Measurements from ENCODE around the gene ADCYAP1.

Gene ADCYAP1

GRCh38 chr18:911025-911424 lies 6.4 kb downstream of the ADCYAP1 start:
- no peak for DNase-seq

GRCh38 chr18:911486-911885 lies 6.8 kb downstream of the ADCYAP1 start:
- DNase-seq = no peak

- no peak for DNase-seq
Measured at GRCh38 chr18:916562-916961, 11.9 kb downstream of the ADCYAP1 start.

- DNase-seq = no peak
Measured at GRCh38 chr18:919078-919477, 14.4 kb downstream of the ADCYAP1 start.

GRCh38 chr18:923144-923866 lies 18.6 kb downstream of the ADCYAP1 start:
- no peak for DNase-seq

- no peak for DNase-seq
Measured at GRCh38 chr18:924987-925386, 20.3 kb downstream of the ADCYAP1 start.

GRCh38 chr18:926946-927345 lies 22.3 kb downstream of the ADCYAP1 start:
- DNase-seq = no peak

- no peak for DNase-seq
Measured at GRCh38 chr18:933082-933481, 28.4 kb downstream of the ADCYAP1 start.

GRCh38 chr18:934518-935133 lies 30.0 kb downstream of the ADCYAP1 start:
- DNase-seq = no peak

GRCh38 chr18:936941-937340 lies 32.3 kb downstream of the ADCYAP1 start:
- no peak for DNase-seq

- DNase-seq = no peak
Measured at GRCh38 chr18:939166-939565, 34.5 kb downstream of the ADCYAP1 start.

GRCh38 chr18:939958-940357 lies 35.3 kb downstream of the ADCYAP1 start:
- no peak for DNase-seq

GRCh38 chr18:941331-941730 lies 36.7 kb downstream of the ADCYAP1 start:
- no peak for DNase-seq

GRCh38 chr18:944440-944839 lies 39.8 kb downstream of the ADCYAP1 start:
- no peak for DNase-seq

- no peak for DNase-seq
Measured at GRCh38 chr18:949724-950631, 45.3 kb downstream of the ADCYAP1 start.

- DNase-seq = no peak
Measured at GRCh38 chr18:950882-951495, 46.3 kb downstream of the ADCYAP1 start.

GRCh38 chr18:955384-956066 lies 50.9 kb downstream of the ADCYAP1 start:
- no peak for DNase-seq

- no peak for DNase-seq
Measured at GRCh38 chr18:957829-958228, 53.2 kb downstream of the ADCYAP1 start.

- DNase-seq = no peak
Measured at GRCh38 chr18:959854-960253, 55.2 kb downstream of the ADCYAP1 start.

Measured in activated CD8-positive, alpha-beta memory T cell treated with anti-CD3 and anti-CD28 coated beads, Interleukin-2, amount 50 U/mL, for 4 hours (primary cell).